GM10266 (cell line): ENCODE results near the gene MAMLD1.

Experiments used
- DNase-seq: peaks from one replicate; pipeline ENCODE4 v3.0.0; 2012; ENCODE audit errors: extremely low spot score
- TF ChIP-seq, protein P1 (sequence below): IDR thresholded peaks from 2 replicates; pipeline ENCODE4 v1.5.1; 2012; ENCODE audit warnings: mild to moderate bottlenecking, low read depth; ENCODE audit not compliant: control insufficient read depth, insufficient read depth; ENCODE audit errors: missing control alignments

The MAMLD1 gene

GRCh38 chrX:150495496-150495895, 132.4 kb downstream of the MAMLD1 start:
- TF ChIP-seq, protein P1, sequence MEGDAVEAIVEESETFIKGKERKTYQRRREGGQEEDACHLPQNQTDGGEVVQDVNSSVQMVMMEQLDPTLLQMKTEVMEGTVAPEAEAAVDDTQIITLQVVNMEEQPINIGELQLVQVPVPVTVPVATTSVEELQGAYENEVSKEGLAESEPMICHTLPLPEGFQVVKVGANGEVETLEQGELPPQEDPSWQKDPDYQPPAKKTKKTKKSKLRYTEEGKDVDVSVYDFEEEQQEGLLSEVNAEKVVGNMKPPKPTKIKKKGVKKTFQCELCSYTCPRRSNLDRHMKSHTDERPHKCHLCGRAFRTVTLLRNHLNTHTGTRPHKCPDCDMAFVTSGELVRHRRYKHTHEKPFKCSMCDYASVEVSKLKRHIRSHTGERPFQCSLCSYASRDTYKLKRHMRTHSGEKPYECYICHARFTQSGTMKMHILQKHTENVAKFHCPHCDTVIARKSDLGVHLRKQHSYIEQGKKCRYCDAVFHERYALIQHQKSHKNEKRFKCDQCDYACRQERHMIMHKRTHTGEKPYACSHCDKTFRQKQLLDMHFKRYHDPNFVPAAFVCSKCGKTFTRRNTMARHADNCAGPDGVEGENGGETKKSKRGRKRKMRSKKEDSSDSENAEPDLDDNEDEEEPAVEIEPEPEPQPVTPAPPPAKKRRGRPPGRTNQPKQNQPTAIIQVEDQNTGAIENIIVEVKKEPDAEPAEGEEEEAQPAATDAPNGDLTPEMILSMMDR = no peak
- no peak for DNase-seq

GRCh38 chrX:150499240-150499639, 136.1 kb downstream of the MAMLD1 start:
- no peak for DNase-seq
- TF ChIP-seq, protein P1 = no peak

DNA sequence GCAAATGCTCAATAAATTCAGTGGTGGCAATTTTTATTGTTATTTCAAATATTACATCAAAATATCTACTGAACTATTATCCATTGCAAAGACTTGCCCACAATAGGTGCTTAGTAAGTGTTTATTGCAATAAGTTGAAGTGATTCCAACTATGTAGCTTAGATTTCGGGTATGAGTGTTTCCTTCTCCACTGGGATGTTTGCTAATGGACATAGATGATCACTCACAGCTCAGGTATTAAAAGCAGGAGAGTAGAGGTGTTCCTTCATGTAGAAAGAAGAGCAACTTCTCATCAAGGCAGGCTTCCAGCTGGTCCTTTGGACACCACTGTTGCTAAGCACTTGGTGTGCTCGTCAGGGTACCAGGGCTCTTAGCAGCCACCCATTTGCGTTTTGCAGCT, 139.0 kb downstream of the MAMLD1 start:
- no peak for DNase-seq
- TF ChIP-seq, protein P1 = no peak

DNA sequence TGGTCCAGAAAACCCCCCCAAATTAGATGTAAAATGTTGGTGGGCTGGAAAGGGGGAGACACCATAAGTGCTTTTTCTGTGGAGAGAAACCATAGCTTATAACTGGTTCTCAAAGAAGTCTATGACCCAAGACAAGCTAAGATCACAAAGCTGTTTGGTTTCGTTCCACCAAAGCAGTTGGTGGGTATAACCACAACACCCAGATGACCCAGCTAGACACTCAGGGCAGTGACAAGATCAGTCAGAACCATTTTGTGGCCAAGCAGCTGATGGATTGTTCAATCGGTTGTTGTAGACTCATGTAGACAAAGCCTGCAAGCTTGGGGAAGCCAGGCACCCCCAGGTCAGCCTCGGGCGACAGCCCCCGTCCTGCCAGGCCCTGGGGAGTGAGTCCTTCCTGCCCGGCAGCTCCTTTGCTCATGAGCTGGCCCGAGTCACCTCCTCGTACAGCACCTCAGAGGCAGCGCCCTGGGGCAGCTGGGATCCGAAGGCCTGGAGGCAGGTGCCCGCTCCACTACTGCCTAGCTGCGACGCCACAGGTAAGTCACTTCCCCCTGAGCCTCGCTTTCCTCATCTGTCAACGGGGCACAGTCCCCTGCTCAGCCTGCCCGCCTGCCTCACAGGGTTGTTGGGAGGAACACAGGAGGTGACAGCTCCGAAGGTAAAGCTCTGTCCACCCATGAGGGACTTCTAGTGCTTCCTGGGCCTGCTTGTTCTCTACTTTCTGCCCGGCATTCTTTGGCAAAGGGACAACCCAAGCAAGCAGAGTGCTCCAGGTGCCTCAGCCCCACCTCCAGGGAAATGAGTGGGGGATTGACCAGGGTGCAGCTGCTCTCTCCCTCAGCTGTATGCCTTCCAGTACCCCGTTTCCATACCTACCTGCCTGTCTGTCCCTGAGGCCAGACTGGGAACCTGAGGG, 140.1 kb downstream of the MAMLD1 start:
- no peak for DNase-seq
- TF ChIP-seq, protein P1 = no peak

- TF ChIP-seq, protein P1 = no peak
- DNase-seq = no peak
Measured at GRCh38 chrX:150503898-150504219, 140.7 kb downstream of the MAMLD1 start.

GRCh38 chrX:150504397-150505182, 141.5 kb downstream of the MAMLD1 start:
- TF ChIP-seq, protein P1 = no peak
- no peak for DNase-seq

- TF ChIP-seq, protein P1 = no peak
- no peak for DNase-seq
Measured at GRCh38 chrX:150506020-150506419, 142.9 kb downstream of the MAMLD1 start.
